ENCODE data around the gene HTR6. TPM values are rescaled to one million over a fixed set of nuclear protein-coding genes. Genes with fewer than 3 reads are reported as not detected.

Gene HTR6
- total and polyA plus RNA-seq, 3 donors from 2014 or later, result 0.21 to 0.68 (median 0.55) TPM

DNA sequence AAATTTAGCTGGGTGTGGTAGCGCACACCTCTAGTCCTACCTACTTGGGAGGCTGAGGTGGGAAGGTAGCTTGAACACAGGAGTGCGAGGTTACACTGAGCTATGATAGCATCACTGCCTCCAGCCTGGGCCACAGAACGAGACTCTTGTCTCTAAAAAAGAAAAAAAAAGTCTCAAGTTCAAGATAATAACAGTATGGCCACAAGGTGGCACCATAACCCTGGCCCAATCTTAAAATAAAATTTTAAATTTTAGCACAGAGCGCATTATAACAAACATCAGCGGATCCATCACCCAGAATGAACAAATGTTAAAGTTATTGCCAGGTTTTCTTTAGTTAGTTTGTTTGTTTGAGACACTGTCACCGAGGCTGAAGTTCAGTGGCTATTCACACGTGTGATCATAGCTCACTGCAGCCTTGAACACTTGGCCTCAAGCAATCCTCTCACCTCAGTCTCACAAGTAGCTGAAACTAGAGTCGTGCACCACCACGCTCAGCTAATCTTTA, 2.9 kb upstream of the HTR6 start:
- peak; percentile 46 for DNase-seq
- WGBS, 2 donors, result 22 to 34% methylated on average over 9 of the region's 9 CpGs
- intact Hi-C loops (cut with DNase I; ENCODE audit: low total_unique reads), result no loop called here

DNA sequence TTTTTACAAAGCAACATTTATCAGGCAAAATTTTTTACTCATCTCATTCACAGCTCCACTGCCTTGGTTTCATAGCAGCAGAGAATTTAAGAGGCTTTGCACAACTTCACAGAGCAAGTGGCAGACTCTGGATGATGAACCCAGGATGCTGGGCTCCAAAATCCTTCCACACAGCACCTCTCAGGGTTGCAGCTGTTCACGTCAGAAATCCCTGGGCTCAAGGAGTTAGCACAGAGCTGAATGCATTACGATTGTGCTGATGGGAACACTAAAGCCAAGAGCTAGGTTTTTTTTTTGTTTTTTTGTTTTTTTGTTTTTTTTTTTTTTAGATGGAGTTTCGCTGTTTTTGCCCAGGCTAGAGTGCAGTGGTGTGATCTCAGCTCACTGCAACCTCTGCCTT, 2.4 kb upstream of the HTR6 start:
- 57 to 69% methylated on average over 3 of the region's 3 CpGs for WGBS, 2 donors
- TF ChIP-seq, protein P1, sequence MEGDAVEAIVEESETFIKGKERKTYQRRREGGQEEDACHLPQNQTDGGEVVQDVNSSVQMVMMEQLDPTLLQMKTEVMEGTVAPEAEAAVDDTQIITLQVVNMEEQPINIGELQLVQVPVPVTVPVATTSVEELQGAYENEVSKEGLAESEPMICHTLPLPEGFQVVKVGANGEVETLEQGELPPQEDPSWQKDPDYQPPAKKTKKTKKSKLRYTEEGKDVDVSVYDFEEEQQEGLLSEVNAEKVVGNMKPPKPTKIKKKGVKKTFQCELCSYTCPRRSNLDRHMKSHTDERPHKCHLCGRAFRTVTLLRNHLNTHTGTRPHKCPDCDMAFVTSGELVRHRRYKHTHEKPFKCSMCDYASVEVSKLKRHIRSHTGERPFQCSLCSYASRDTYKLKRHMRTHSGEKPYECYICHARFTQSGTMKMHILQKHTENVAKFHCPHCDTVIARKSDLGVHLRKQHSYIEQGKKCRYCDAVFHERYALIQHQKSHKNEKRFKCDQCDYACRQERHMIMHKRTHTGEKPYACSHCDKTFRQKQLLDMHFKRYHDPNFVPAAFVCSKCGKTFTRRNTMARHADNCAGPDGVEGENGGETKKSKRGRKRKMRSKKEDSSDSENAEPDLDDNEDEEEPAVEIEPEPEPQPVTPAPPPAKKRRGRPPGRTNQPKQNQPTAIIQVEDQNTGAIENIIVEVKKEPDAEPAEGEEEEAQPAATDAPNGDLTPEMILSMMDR (IDR thresholded peaks at IDR 0.05), result no peak
- TF ChIP-seq POLR2A (IDR thresholded peaks at IDR 0.05), result no peak
- Histone ChIP-seq H3K4me1 (peaks cover 7% of the 10 kb centered on the region), H3K4me3 (no peak overlapping the region), H3K27ac (no peak overlapping the region), H3K36me3 (ENCODE audit: low read depth, missing control alignments) (no peaks in the 10 kb centered on the region), H3K27me3 (no peaks in the 10 kb centered on the region), H3K9me3 (no peaks in the 10 kb centered on the region)
- DNase-seq, result no peak
- intact Hi-C loops (cut with DNase I; ENCODE audit: low total_unique reads), result no loop called here

More for the DNA sequence above, 2.9 kb upstream of the HTR6 start:
- no peaks in the 10 kb centered on the region for H3K36me3 ChIP-seq (ENCODE audit: low read depth, missing control alignments)
- H3K27me3 ChIP-seq, result no peaks in the 10 kb centered on the region
- H3K27ac ChIP-seq, result no peak overlapping the region
- H3K4me3 ChIP-seq, result no peak overlapping the region
- no peaks in the 10 kb centered on the region for H3K9me3 ChIP-seq
- H3K4me1 ChIP-seq, result peaks cover 7% of the 10 kb centered on the region
- TF ChIP-seq, protein P1 (IDR thresholded peaks at IDR 0.05), result peak; percentile 36 to 90 (median 69)
- no peak for TF ChIP-seq POLR2A (IDR thresholded peaks at IDR 0.05)

DNA sequence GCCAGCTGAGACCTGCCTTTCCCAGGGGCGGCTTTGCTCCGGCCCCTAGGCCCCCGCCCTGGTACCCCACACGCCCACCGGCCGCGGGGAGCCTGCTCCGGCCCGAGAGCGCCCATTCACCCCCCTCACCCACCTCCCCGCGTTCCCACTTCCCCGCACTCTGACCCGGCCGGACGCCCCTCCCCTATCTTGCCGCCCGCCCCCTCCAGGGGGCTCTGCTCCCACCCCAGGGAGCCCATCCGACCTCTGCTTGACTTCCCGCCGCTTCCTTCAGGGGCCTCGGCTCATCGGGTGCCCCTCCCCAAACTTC, 466 bp downstream of the HTR6 start:
- no peak for TF ChIP-seq POLR2A (IDR thresholded peaks at IDR 0.05)
- TF ChIP-seq, protein P1 (IDR thresholded peaks at IDR 0.05), result no peak
- Histone ChIP-seq H3K27ac (no peak overlapping the region), H3K27me3 (no peaks in the 10 kb centered on the region), H3K4me1 (no peaks in the 10 kb centered on the region), H3K36me3 (ENCODE audit: low read depth, missing control alignments) (no peaks in the 10 kb centered on the region), H3K9me3 (no peaks in the 10 kb centered on the region), H3K4me3 (peak overlapping the region; percentile 34 to 44)
- 0 to 1% methylated on average over 7 to 23 of the region's 23 CpGs for WGBS, 2 donors
- no peak for DNase-seq
- intact Hi-C loops (cut with DNase I; ENCODE audit: low total_unique reads), result no loop called here

DNA sequence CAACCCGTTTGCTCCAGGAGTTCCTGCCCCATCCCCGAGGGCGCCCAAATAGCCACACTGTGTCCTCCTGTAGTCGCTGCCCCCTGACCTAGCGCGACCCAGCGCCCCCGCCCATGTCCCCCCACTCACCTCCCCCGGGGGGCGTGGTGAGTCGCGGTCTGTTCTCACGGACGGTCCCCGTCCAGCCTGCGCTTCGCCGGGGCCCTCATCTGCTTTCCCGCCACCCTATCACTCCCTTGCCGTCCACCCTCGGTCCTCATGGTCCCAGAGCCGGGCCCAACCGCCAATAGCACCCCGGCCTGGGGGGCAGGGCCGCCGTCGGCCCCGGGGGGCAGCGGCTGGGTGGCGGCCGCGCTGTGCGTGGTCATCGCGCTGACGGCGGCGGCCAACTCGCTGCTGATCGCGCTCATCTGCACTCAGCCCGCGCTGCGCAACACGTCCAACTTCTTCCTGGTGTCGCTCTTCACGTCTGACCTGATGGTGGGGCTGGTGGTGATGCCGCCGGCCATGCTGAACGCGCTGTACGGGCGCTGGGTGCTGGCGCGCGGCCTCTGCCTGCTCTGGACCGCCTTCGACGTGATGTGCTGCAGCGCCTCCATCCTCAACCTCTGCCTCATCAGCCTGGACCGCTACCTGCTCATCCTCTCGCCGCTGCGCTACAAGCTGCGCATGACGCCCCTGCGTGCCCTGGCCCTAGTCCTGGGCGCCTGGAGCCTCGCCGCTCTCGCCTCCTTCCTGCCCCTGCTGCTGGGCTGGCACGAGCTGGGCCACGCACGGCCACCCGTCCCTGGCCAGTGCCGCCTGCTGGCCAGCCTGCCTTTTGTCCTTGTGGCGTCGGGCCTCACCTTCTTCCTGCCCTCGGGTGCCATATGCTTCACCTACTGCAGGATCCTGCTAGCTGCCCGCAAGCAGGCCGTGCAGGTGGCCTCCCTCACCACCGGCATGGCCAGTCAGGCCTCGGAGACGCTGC, 1.1 kb downstream of the HTR6 start:
- no peaks in the 10 kb centered on the region for H3K9me3 ChIP-seq
- intact Hi-C loops (cut with DNase I; ENCODE audit: low total_unique reads), result no loop called here
- no peaks in the 10 kb centered on the region for H3K27me3 ChIP-seq
- TF ChIP-seq POLR2A (IDR thresholded peaks at IDR 0.05), result no peak
- DNase-seq, result no peak
- H3K4me3 ChIP-seq, result peak overlapping the region; percentile 34 to 44
- no peaks in the 10 kb centered on the region for H3K36me3 ChIP-seq (ENCODE audit: low read depth, missing control alignments)
- 15 to 16% methylated on average over 26 to 57 of the region's 84 CpGs for WGBS, 2 donors
- no peaks in the 10 kb centered on the region for H3K4me1 ChIP-seq
- H3K27ac ChIP-seq, result no peak overlapping the region

DNA sequence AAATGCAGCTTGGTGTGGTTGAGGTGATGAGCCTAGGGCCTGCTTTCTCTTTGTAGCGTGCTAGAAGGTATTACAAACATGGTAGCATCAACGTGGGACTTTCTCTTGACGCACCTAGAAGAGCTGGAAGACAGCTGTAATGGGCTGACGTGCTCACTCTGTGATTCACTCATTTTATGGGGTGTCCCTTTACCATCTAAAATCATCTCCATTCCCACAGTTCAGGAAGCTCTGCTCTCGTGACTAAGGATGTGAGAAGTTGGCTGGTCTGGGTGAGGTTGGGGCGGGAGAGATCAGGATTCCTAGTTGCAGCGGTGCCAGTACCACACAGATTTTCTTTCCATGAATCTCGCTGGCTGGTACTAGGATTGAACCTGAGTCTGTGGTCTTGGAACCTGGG, 4.2 kb downstream of the HTR6 start:
- DNase-seq, result no peak
- no peak overlapping the region for H3K4me3 ChIP-seq
- H3K9me3 ChIP-seq, result no peaks in the 10 kb centered on the region
- 79 to 84% methylated on average over 8 of the region's 8 CpGs for WGBS, 2 donors
- H3K4me1 ChIP-seq, result no peaks in the 10 kb centered on the region
- H3K27me3 ChIP-seq, result no peaks in the 10 kb centered on the region
- intact Hi-C loops (cut with DNase I; ENCODE audit: low total_unique reads), result no loop called here
- no peak for TF ChIP-seq POLR2A (IDR thresholded peaks at IDR 0.05)
- TF ChIP-seq, protein P1 (IDR thresholded peaks at IDR 0.05), result no peak
- H3K27ac ChIP-seq, result no peak overlapping the region
- H3K36me3 ChIP-seq (ENCODE audit: low read depth, missing control alignments), result no peaks in the 10 kb centered on the region
